IPS-20b (cell line): ENCODE results near the gene PARP1.

ENCODE experiments used
- H3K27ac ChIP-seq: one replicate; pipeline ENCODE4 v1.5.1; 2013; ENCODE audit warnings: low read length
- H3K27me3 ChIP-seq: 2 replicates; pipeline ENCODE4 v1.6.1; 2013; ENCODE audit warnings: mild to moderate bottlenecking, low read length, inconsistent platforms; ENCODE audit not compliant: insufficient read depth
- H3K36me3 ChIP-seq: 2 replicates; pipeline ENCODE4 v1.6.1; 2013; ENCODE audit warnings: low read depth, mild to moderate bottlenecking, inconsistent platforms, low read length, moderate library complexity; ENCODE audit not compliant: insufficient read depth
- H3K4me1 ChIP-seq: 2 replicates; pipeline ENCODE4 v1.6.1; 2013; ENCODE audit warnings: mild to moderate bottlenecking, control low read depth, inconsistent platforms, low read length, moderate library complexity; ENCODE audit not compliant: insufficient read depth
- H3K4me3 ChIP-seq: 2 replicates; pipeline ENCODE4 v1.5.1; 2013; ENCODE audit warnings: mild to moderate bottlenecking, low read length, inconsistent platforms
- H3K9ac ChIP-seq: 2 replicates; pipeline ENCODE4 v1.6.1; 2013; ENCODE audit warnings: low read depth, mild to moderate bottlenecking, inconsistent platforms, low read length, moderate library complexity
- H3K9me3 ChIP-seq: 2 replicates; pipeline ENCODE4 v1.6.1; 2013; ENCODE audit warnings: mild to moderate bottlenecking, low read depth, low read length, inconsistent platforms; ENCODE audit not compliant: insufficient read depth

PARP1 gene

DNA sequence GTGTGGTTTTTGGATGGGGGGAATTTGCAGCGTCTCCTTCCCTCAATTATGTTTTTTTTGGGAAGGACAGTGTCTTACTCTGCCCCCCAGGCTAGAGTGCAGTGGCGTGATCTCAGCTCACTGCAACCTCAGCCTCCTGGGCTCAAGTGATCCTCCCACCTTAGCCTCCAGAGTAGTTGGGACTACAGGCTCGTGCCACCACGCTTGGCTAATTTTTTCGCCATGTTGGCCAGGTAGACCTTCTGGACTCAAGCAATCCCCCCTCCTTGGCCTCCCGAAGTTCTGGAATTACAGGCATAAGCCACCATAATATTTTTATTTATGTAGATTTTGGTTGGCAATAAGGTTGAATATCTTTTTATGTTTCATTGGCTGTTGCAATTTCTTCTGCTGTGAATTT, 9.5 kb upstream of the PARP1 start:
- H3K4me3 ChIP-seq, result no peak overlapping the region
- no peaks in the 10 kb centered on the region for H3K27me3 ChIP-seq
- H3K4me1 ChIP-seq, result no peaks in the 10 kb centered on the region; the same call in 1 of the 2 replicates
- no peaks in the 10 kb centered on the region for H3K36me3 ChIP-seq
- no peak overlapping the region for H3K27ac ChIP-seq
- no peak overlapping the region for H3K9ac ChIP-seq
- no peaks in the 10 kb centered on the region for H3K9me3 ChIP-seq

DNA sequence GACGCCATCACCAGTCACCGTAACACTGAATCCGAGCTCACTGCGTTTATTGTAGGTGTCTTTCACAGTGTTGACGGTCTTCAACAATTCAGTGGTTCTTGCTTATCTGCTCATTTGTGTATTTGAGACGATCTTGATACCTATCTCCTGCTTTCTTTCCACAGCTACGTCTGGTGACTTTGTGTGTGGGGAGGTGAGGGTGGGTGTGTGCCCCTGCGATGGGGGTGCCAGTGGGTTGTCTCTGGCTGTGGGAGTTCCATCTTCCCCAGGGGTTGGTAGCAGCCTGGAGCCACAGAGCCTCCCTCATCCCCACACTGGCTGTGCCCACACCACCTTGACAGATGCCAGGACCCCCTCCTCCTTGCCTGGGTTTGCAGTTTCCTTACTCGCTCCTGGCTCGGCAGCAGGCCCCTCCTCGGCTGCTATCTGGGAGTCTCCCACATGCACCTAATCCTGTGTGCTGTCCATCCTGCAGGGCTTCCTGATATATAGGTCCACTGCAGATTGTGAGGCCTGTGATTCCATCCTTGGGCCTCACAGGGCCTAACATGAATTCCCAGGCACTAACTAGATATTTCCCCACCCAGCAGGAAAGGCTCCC, 6.3 kb upstream of the PARP1 start:
- Histone ChIP-seq H3K4me3 (no peak overlapping the region), H3K27me3 (no peaks in the 10 kb centered on the region), H3K9ac (no peak overlapping the region), H3K36me3 (no peaks in the 10 kb centered on the region), H3K27ac (no peak overlapping the region), H3K4me1 (no peaks in the 10 kb centered on the region; the same call in 1 of the 2 replicates), H3K9me3 (no peaks in the 10 kb centered on the region)

- Histone ChIP-seq H3K27me3 (no peaks in the 10 kb centered on the region), H3K36me3 (no peaks in the 10 kb centered on the region), H3K4me1 (no peaks in the 10 kb centered on the region), H3K27ac (no peak overlapping the region), H3K9ac (no peak overlapping the region), H3K9me3 (no peaks in the 10 kb centered on the region), H3K4me3 (no peak overlapping the region)
Observed at GRCh38 chr1:226411619-226412018, 3.7 kb upstream of the PARP1 start.

DNA sequence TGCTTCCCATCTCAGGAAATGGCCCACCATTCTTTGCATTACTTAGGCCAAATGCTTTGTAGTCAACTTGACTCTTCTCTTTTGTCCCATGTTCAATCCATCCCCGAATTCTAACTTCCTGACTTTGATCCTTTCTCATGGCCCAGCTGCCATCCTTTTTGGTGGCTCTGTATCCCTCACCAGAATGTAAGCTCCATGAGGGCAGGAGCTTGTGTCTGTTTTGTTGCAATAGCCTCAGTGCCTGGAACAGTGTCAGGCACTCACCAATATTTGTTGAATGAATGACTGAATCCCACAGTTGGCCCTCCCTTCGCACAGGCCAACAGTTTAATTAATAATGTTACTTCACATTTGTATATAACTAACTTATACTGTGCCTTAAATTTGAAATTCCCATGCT, 3.1 kb upstream of the PARP1 start:
- Histone ChIP-seq H3K36me3 (no peaks in the 10 kb centered on the region), H3K4me3 (no peak overlapping the region), H3K27ac (no peak overlapping the region), H3K27me3 (no peaks in the 10 kb centered on the region), H3K9me3 (no peaks in the 10 kb centered on the region), H3K9ac (no peak overlapping the region), H3K4me1 (peaks cover 4% of the 10 kb centered on the region; the same call in 1 of the 2 replicates)

GRCh38 chr1:226409392-226409791, 1.5 kb upstream of the PARP1 start:
- H3K9me3 ChIP-seq, result no peaks in the 10 kb centered on the region
- peaks cover 9% of the 10 kb centered on the region for H3K4me1 ChIP-seq
- H3K36me3 ChIP-seq, result no peaks in the 10 kb centered on the region
- H3K9ac ChIP-seq, result no peak overlapping the region
- H3K27me3 ChIP-seq, result no peaks in the 10 kb centered on the region
- no peak overlapping the region for H3K27ac ChIP-seq
- no peak overlapping the region for H3K4me3 ChIP-seq

- H3K36me3 ChIP-seq, result no peaks in the 10 kb centered on the region
- H3K27me3 ChIP-seq, result no peaks in the 10 kb centered on the region
- peak overlapping the region; percentile 88; the same call in 1 of the 2 replicates for H3K4me3 ChIP-seq
- peaks cover 17% of the 10 kb centered on the region for H3K4me1 ChIP-seq
- peak overlapping the region; percentile 19 for H3K27ac ChIP-seq
- H3K9me3 ChIP-seq, result no peaks in the 10 kb centered on the region
- peak overlapping the region; percentile 30; the same call in 1 of the 2 replicates for H3K9ac ChIP-seq
Observed at GRCh38 chr1:226408285-226409184, 642 bp upstream of the PARP1 start.

DNA sequence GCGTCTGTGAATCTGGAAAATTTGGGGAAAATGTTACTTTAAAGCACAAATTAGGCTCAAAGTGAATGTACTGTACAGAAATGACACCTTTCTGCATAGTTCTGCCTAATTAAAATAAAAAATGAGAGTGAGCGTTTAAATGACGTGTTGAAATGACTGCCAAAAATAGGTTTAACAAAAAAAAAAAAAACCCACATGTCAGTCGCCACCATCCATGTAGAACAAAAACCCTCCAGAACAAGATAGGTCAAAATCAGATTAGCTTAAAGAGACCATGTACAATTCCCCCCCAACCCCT, 745 bp downstream of the PARP1 start:
- H3K27ac ChIP-seq, result peak overlapping the region; percentile 27
- H3K4me3 ChIP-seq, result peak overlapping the region; percentile 88
- no peaks in the 10 kb centered on the region for H3K9me3 ChIP-seq
- peak overlapping the region; percentile 85 for H3K9ac ChIP-seq
- peaks cover 26% of the 10 kb centered on the region for H3K4me1 ChIP-seq
- no peaks in the 10 kb centered on the region for H3K27me3 ChIP-seq
- peaks cover 8% of the 10 kb centered on the region for H3K36me3 ChIP-seq

GRCh38 chr1:226406401-226406881, 1.5 kb downstream of the PARP1 start:
- H3K27ac ChIP-seq, result peak overlapping the region; percentile 52
- no peaks in the 10 kb centered on the region for H3K9me3 ChIP-seq
- H3K4me3 ChIP-seq, result peak overlapping the region; percentile 88
- peak overlapping the region; percentile 85; the same call in 1 of the 2 replicates for H3K9ac ChIP-seq
- peaks cover 26% of the 10 kb centered on the region for H3K4me1 ChIP-seq
- H3K36me3 ChIP-seq, result peaks cover 16% of the 10 kb centered on the region
- no peaks in the 10 kb centered on the region for H3K27me3 ChIP-seq

DNA sequence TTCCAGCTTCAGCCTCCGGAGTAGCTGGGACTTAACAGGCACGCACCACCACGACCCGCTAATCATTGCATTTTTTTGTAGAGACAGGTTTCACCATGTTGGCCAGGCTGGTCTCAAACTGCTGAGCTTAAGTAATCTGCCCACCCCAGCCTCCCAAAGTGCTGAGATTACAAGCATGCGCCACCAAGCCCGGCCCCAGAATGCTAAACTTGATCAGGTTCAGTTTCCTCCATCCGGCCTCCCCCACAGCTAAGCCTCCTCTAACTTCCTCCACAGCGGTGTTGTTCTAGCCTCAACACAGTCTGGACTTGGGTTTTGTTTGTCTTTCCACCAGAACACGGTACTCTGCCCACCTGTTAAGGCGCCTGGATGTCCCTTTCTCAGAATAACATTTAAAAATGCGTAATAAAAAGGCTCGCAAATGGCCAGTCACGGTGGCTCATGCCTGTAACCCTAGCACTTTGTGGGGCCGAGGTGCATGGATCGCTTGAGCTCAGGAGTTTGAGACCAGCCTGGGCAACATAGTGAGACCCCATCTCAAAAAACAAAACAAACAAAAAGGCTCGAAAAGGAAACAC, 2.4 kb downstream of the PARP1 start:
- Histone ChIP-seq H3K27me3 (no peaks in the 10 kb centered on the region), H3K27ac (peak overlapping the region; percentile 52), H3K36me3 (peaks cover 25% of the 10 kb centered on the region), H3K4me1 (peaks cover 26% of the 10 kb centered on the region), H3K9me3 (no peaks in the 10 kb centered on the region), H3K9ac (peak overlapping the region; percentile 85; the same call in 1 of the 2 replicates), H3K4me3 (peak overlapping the region; percentile 88)

DNA sequence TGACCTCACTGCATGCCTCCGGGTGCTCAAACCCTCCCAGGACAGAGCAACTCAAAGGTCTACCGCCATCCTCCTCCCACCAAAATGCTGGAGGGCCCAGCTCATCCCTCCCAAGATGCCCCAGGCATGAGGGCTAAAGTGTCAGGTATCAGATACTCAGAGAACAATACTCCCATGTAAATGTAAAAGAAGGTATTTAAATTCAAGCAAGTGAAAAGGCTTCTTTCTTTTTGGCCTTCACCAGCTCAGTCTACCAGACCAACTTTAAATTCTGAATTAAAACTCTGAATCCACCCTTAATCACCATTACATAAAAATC, 3.0 kb downstream of the PARP1 start:
- Histone ChIP-seq H3K9ac (peak overlapping the region; percentile 85), H3K4me3 (peak overlapping the region; percentile 88), H3K27ac (peak overlapping the region; percentile 78)

DNA sequence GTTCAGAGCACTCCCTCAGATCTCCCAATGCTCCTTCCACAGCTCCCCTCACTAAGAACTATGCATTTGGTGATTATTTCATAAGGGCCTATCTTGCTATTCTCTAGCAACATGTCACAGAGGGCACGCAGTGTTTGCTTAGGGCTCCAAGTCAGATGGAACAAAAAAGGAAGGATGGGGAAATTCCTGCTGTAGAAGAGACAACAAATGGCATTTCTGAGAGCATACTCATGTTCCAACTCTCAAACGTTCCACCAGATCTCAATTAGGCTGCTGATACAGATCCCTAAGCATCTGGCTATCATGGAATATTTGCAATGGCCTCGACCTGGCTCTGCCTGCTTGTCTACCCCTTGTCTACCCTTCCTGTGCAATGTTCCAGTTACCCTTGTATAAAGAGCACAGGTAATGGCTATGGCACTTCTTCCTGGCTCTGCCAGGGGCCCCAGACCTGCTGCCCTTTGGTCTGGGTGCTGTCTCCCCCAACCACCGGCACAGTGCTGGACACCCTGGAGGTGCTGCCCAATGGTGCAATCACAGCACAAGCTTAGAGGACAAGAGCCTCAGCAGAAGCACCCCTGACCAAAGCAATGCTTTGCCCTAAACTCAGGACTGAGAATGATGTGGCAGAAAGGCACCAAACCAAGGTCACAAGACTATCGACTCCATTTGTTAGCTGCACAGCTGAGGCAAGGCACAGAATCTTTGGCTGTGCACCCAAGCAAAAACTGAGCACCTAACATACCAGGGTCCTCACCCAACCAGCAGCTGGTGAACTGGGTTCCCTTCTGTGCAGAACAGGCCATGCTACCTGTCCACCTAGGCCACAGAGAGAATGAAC, 3.6 kb downstream of the PARP1 start:
- Histone ChIP-seq H3K9me3 (no peaks in the 10 kb centered on the region), H3K36me3 (peaks cover 37% of the 10 kb centered on the region), H3K4me1 (peaks cover 26% of the 10 kb centered on the region), H3K27me3 (no peaks in the 10 kb centered on the region), H3K9ac (peak overlapping the region; percentile 78), H3K27ac (peak overlapping the region; percentile 78), H3K4me3 (peak overlapping the region; percentile 88)

More for the DNA sequence above, 3.0 kb downstream of the PARP1 start:
- Histone ChIP-seq H3K36me3 (peaks cover 31% of the 10 kb centered on the region), H3K27me3 (no peaks in the 10 kb centered on the region), H3K4me1 (peaks cover 26% of the 10 kb centered on the region), H3K9me3 (no peaks in the 10 kb centered on the region)
